HUES64 (cell line): Measurements from ENCODE around the gene RPRD1B.

Experiments
- H3K27ac ChIP-seq: 2 replicates; pipeline ENCODE4 v1.7.0; 2013; ENCODE audit warnings: low read depth, low read length, inconsistent platforms
- H3K27me3 ChIP-seq: 2 replicates; pipeline ENCODE4 v1.6.1; 2013; ENCODE audit warnings: mild to moderate bottlenecking, low read length; ENCODE audit not compliant: insufficient read depth
- H3K36me3 ChIP-seq: 2 replicates; pipeline ENCODE4 v1.6.1; 2013; ENCODE audit warnings: mild to moderate bottlenecking, low read length; ENCODE audit not compliant: insufficient read depth
- H3K4me1 ChIP-seq: 2 replicates; pipeline ENCODE4 v1.6.1; 2013; ENCODE audit warnings: mild to moderate bottlenecking, low read length, moderate library complexity; ENCODE audit not compliant: insufficient read depth
- H3K4me3 ChIP-seq: 2 replicates; pipeline ENCODE4 v1.5.1; 2013; ENCODE audit warnings: mild to moderate bottlenecking, low read length, moderate library complexity
- H3K9ac ChIP-seq: 2 replicates; pipeline ENCODE4 v1.6.1; 2013; ENCODE audit warnings: mild to moderate bottlenecking, low read depth, low read length
- H3K9me3 ChIP-seq: 2 replicates; pipeline ENCODE4 v1.6.1; 2013; ENCODE audit warnings: low read depth, low read length; ENCODE audit not compliant: insufficient read depth
- WGBS: fragments of 150-250, 120-280 bp; methylation state at CpG from one replicate; pipeline ENCODE4 v1.1.7; 2013; ENCODE audit warnings: missing lambda C conversion rate; 5-methylcytosine and 5-hydroxymethylcytosine counted together

RPRD1B gene

GRCh38 chr20:38076548-38076947, 43.0 kb downstream of the RPRD1B start:
- no peak overlapping the region for H3K4me3 ChIP-seq
- H3K4me1 ChIP-seq = peaks cover 10% of the 10 kb centered on the region; the same call in 1 of the 2 replicates
- no peak overlapping the region for H3K27ac ChIP-seq
- H3K36me3 ChIP-seq = peaks cover 39% of the 10 kb centered on the region
- peaks cover 4% of the 10 kb centered on the region; the same call in 1 of the 2 replicates for H3K9me3 ChIP-seq
- no peak overlapping the region for H3K9ac ChIP-seq
- no peaks in the 10 kb centered on the region for H3K27me3 ChIP-seq

GRCh38 chr20:38078084-38078483, 44.5 kb downstream of the RPRD1B start:
- H3K9me3 ChIP-seq = peaks cover 4% of the 10 kb centered on the region; the same call in 1 of the 2 replicates
- WGBS = 86% methylated on average over 2 of the region's 2 CpGs
- H3K27ac ChIP-seq = no peak overlapping the region
- H3K4me3 ChIP-seq = no peak overlapping the region
- peaks cover 6% of the 10 kb centered on the region; the same call in 1 of the 2 replicates for H3K4me1 ChIP-seq
- H3K9ac ChIP-seq = no peak overlapping the region
- peaks cover 28% of the 10 kb centered on the region for H3K36me3 ChIP-seq
- no peaks in the 10 kb centered on the region for H3K27me3 ChIP-seq

- Histone ChIP-seq H3K27ac (no peak overlapping the region), H3K27me3 (no peaks in the 10 kb centered on the region), H3K9ac (no peak overlapping the region), H3K4me1 (no peaks in the 10 kb centered on the region; the same call in 1 of the 2 replicates), H3K9me3 (peaks cover 4% of the 10 kb centered on the region; the same call in 1 of the 2 replicates), H3K36me3 (peaks cover 37% of the 10 kb centered on the region), H3K4me3 (no peak overlapping the region)
- 95% methylated on average over 2 of the region's 3 CpGs for WGBS
These were observed 45.8 kb downstream of the RPRD1B start for GRCh38 chr20:38079353-38079752.

- 78% methylated on average over 3 of the region's 3 CpGs for WGBS
- no peak overlapping the region for H3K27ac ChIP-seq
- no peaks in the 10 kb centered on the region for H3K27me3 ChIP-seq
- H3K4me1 ChIP-seq = no peaks in the 10 kb centered on the region; the same call in 1 of the 2 replicates
- no peak overlapping the region for H3K9ac ChIP-seq
- no peak overlapping the region for H3K4me3 ChIP-seq
- peaks cover 4% of the 10 kb centered on the region; the same call in 1 of the 2 replicates for H3K9me3 ChIP-seq
- H3K36me3 ChIP-seq = peaks cover 48% of the 10 kb centered on the region
These were observed 48.0 kb downstream of the RPRD1B start for GRCh38 chr20:38081575-38081974.

GRCh38 chr20:38082894-38083293, 49.3 kb downstream of the RPRD1B start:
- Histone ChIP-seq H3K4me3 (no peak overlapping the region), H3K36me3 (peaks cover 52% of the 10 kb centered on the region), H3K9ac (no peak overlapping the region), H3K27ac (no peak overlapping the region), H3K4me1 (no peaks in the 10 kb centered on the region; the same call in 1 of the 2 replicates), H3K9me3 (peaks cover 4% of the 10 kb centered on the region; the same call in 1 of the 2 replicates), H3K27me3 (no peaks in the 10 kb centered on the region)

GRCh38 chr20:38083338-38084048, 49.9 kb downstream of the RPRD1B start:
- 95% methylated on average over 12 of the region's 12 CpGs for WGBS
- Histone ChIP-seq H3K36me3 (peaks cover 54% of the 10 kb centered on the region), H3K27ac (no peak overlapping the region)

GRCh38 chr20:38084425-38084951, 50.9 kb downstream of the RPRD1B start:
- peaks cover 55% of the 10 kb centered on the region for H3K36me3 ChIP-seq
- H3K9me3 ChIP-seq = no peaks in the 10 kb centered on the region
- no peaks in the 10 kb centered on the region for H3K27me3 ChIP-seq
- H3K27ac ChIP-seq = no peak overlapping the region
- no peak overlapping the region for H3K9ac ChIP-seq
- no peak overlapping the region for H3K4me3 ChIP-seq
- WGBS = 93% methylated on average over 5 of the region's 5 CpGs
- no peaks in the 10 kb centered on the region; the same call in 1 of the 2 replicates for H3K4me1 ChIP-seq

More at GRCh38 chr20:38083338-38084048, 49.9 kb downstream of the RPRD1B start:
- Histone ChIP-seq H3K4me3 (no peak overlapping the region), H3K9me3 (peaks cover 4% of the 10 kb centered on the region; the same call in 1 of the 2 replicates), H3K4me1 (no peaks in the 10 kb centered on the region; the same call in 1 of the 2 replicates), H3K27me3 (no peaks in the 10 kb centered on the region), H3K9ac (no peak overlapping the region)

- H3K27me3 ChIP-seq = no peaks in the 10 kb centered on the region
- H3K4me3 ChIP-seq = no peak overlapping the region
- H3K4me1 ChIP-seq = no peaks in the 10 kb centered on the region; the same call in 1 of the 2 replicates
- H3K9me3 ChIP-seq = no peaks in the 10 kb centered on the region
- H3K9ac ChIP-seq = no peak overlapping the region
- H3K36me3 ChIP-seq = peaks cover 58% of the 10 kb centered on the region
- H3K27ac ChIP-seq = no peak overlapping the region
- 91% methylated on average over 10 of the region's 10 CpGs for WGBS
These were observed 51.5 kb downstream of the RPRD1B start for GRCh38 chr20:38085026-38085425.

GRCh38 chr20:38089500-38089899, 56.0 kb downstream of the RPRD1B start:
- Histone ChIP-seq H3K36me3 (peaks cover 59% of the 10 kb centered on the region), H3K27ac (no peak overlapping the region), H3K9me3 (no peaks in the 10 kb centered on the region), H3K27me3 (no peaks in the 10 kb centered on the region), H3K4me3 (no peak overlapping the region), H3K4me1 (no peaks in the 10 kb centered on the region; the same call in 1 of the 2 replicates), H3K9ac (no peak overlapping the region)
- 87% methylated on average over 10 of the region's 10 CpGs for whole genome bisulfite sequencing

- Histone ChIP-seq H3K4me3 (no peak overlapping the region), H3K9ac (no peak overlapping the region), H3K27ac (no peak overlapping the region), H3K4me1 (no peaks in the 10 kb centered on the region; the same call in 1 of the 2 replicates), H3K9me3 (no peaks in the 10 kb centered on the region), H3K36me3 (peaks cover 59% of the 10 kb centered on the region), H3K27me3 (no peaks in the 10 kb centered on the region)
- 95% methylated on average over 7 of the region's 7 CpGs for WGBS
These were observed 56.5 kb downstream of the RPRD1B start for GRCh38 chr20:38090061-38090460.

- Histone ChIP-seq H3K9ac (no peak overlapping the region), H3K9me3 (no peaks in the 10 kb centered on the region), H3K4me3 (no peak overlapping the region), H3K4me1 (no peaks in the 10 kb centered on the region; the same call in 1 of the 2 replicates), H3K36me3 (peaks cover 46% of the 10 kb centered on the region), H3K27me3 (no peaks in the 10 kb centered on the region), H3K27ac (no peak overlapping the region)
- 95% methylated on average over 5 of the region's 6 CpGs for WGBS
These were observed 58.1 kb downstream of the RPRD1B start for GRCh38 chr20:38091441-38092216.
